ENCODE measurements around the gene BRD3OS. TPM values are rescaled to one million over a fixed set of nuclear protein-coding genes. Genes with fewer than 3 reads are reported as not detected.

BRD3OS gene
- total and polyA plus RNA-seq, 2 of the 13 experiments (the other 11 are each of a cell fraction or from before 2014, with no cell fraction given), result 4.9 to 5.7 TPM

- no peak for TF ChIP-seq RBM39 (IDR thresholded peaks at IDR 0.05; ENCODE audit: low read depth, low read length, poor library complexity, severe bottlenecking)
- TF ChIP-seq MLLT10 (CRISPR knock-in tag; IDR thresholded peaks at IDR 0.05), result no peak
- TF ChIP-seq ZGPAT (CRISPR knock-in tag; IDR thresholded peaks at IDR 0.05), result no peak
- no peak for TF ChIP-seq ZNF512 (CRISPR knock-in tag; IDR thresholded peaks at IDR 0.05)
- 0 out of 2 replicates have a peak, but pooled peaks have one; percentile 56 for TF ChIP-seq ZNF761 (CRISPR knock-in tag; conservative IDR thresholded peaks at IDR 0.05)
- no peak for TF ChIP-seq HNF1B (CRISPR knock-in tag; IDR thresholded peaks at IDR 0.05)
- TF ChIP-seq ZSCAN20 (CRISPR knock-in tag; IDR thresholded peaks at IDR 0.05; ENCODE audit: borderline replicate concordance), result no peak
- no peak for TF ChIP-seq ZNF18 (CRISPR knock-in tag; IDR thresholded peaks at IDR 0.05; ENCODE audit: insufficient replicate concordance)
- TF ChIP-seq, protein P1, sequence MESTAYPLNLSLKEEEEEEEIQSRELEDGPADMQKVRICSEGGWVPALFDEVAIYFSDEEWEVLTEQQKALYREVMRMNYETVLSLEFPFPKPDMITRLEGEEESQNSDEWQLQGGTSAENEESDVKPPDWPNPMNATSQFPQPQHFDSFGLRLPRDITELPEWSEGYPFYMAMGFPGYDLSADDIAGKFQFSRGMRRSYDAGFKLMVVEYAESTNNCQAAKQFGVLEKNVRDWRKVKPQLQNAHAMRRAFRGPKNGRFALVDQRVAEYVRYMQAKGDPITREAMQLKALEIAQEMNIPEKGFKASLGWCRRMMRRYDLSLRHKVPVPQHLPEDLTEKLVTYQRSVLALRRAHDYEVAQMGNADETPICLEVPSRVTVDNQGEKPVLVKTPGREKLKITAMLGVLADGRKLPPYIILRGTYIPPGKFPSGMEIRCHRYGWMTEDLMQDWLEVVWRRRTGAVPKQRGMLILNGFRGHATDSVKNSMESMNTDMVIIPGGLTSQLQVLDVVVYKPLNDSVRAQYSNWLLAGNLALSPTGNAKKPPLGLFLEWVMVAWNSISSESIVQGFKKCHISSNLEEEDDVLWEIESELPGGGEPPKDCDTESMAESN (CRISPR knock-in tag; conservative IDR thresholded peaks at IDR 0.05), result peak; percentile 88
- TF ChIP-seq MEF2D (CRISPR knock-in tag; IDR thresholded peaks at IDR 0.05), result no peak
- no peak; the same call in 1 of the 2 replicates for TF ChIP-seq SKIL (CRISPR knock-in tag; IDR thresholded peaks at IDR 0.05; ENCODE audit: borderline replicate concordance)
- no peak for TF ChIP-seq TRAFD1 (CRISPR knock-in tag; IDR thresholded peaks at IDR 0.05; ENCODE audit: borderline replicate concordance)
- no peak; the same call in 1 of the 2 replicates for TF ChIP-seq ISL2 (CRISPR knock-in tag; IDR thresholded peaks at IDR 0.05)
- TF ChIP-seq DPF2 (CRISPR knock-in tag; IDR thresholded peaks at IDR 0.05; ENCODE audit: borderline replicate concordance, low read depth), result no peak
- TF ChIP-seq ATM (IDR thresholded peaks at IDR 0.05; ENCODE audit: borderline replicate concordance), result no peak
Observed at GRCh38 chr9:134024828-134025605, at the start of gene BRD3OS (continued).
